Karpas-422 (cell line): ENCODE data around the gene VEPH1. TPM values are rescaled to one million over a fixed set of nuclear protein-coding genes. Genes with fewer than 3 reads are reported as not detected.

ENCODE experiments used
- DNase-seq: peaks from one replicate; pipeline ENCODE4 v3.0.0-alpha.2; 2015
- H2AFZ ChIP-seq: fragments of 200-600 bp; sonication (generic); 2 replicates; pipeline ENCODE4 v1.6.1; 2014; ENCODE audit warnings: antibody characterized with exemption, low read length, mixed read lengths
- H3K27ac ChIP-seq: fragments of 200-600 bp; sonication (generic); 2 replicates; pipeline ENCODE4 v1.5.1; 2014; ENCODE audit warnings: mild to moderate bottlenecking, low read length, moderate library complexity
- H3K27me3 ChIP-seq: fragments of 200-600 bp; sonication (generic); 2 replicates; pipeline ENCODE4 v1.6.1; 2014; ENCODE audit warnings: low read length, mixed read lengths
- H3K36me3 ChIP-seq: fragments of 200-600 bp; sonication (generic); 2 replicates; pipeline ENCODE4 v1.6.1; 2014; ENCODE audit warnings: low read length, mixed read lengths; ENCODE audit not compliant: insufficient read depth
- H3K4me1 ChIP-seq: fragments of 200-600 bp; sonication (generic); 2 replicates; pipeline ENCODE4 v1.6.1; 2014; ENCODE audit warnings: mild to moderate bottlenecking, low read length, mixed read lengths
- H3K4me2 ChIP-seq: fragments of 200-600 bp; sonication (generic); 2 replicates; pipeline ENCODE4 v1.6.1; 2014; ENCODE audit warnings: low read length, low read depth, mild to moderate bottlenecking; ENCODE audit not compliant: poor library complexity, severe bottlenecking
- H3K4me3 ChIP-seq: fragments of 200-600 bp; sonication (generic); 2 replicates; pipeline ENCODE4 v1.5.1; 2014; ENCODE audit warnings: mild to moderate bottlenecking, antibody characterized with exemption, low read length, mixed read lengths
- H3K79me2 ChIP-seq: fragments of 200-600 bp; sonication (generic); 2 replicates; pipeline ENCODE4 v1.6.1; 2014; ENCODE audit warnings: mild to moderate bottlenecking, low read length, mixed read lengths
- H3K9ac ChIP-seq: fragments of 200-600 bp; sonication (generic); 2 replicates; pipeline ENCODE4 v1.6.0; 2014; ENCODE audit warnings: low read length
- H3K9me2 ChIP-seq: fragments of 200-600 bp; sonication (generic), shearing (Covaris generic); replicated peaks from 2 replicates; pipeline ENCODE4 v1.6.0; 2014; ENCODE audit warnings: mild to moderate bottlenecking, low read length, moderate library complexity; ENCODE audit not compliant: insufficient read depth
- H3K9me3 ChIP-seq: fragments of 300-700, 200-600 bp; sonication (generic); 2 replicates; pipeline ENCODE4 v1.6.1; 2014; ENCODE audit warnings: low read length, mixed read lengths
- H4K20me1 ChIP-seq: fragments of 200-600 bp; sonication (generic); 2 replicates; pipeline ENCODE4 v1.6.1; 2014; ENCODE audit warnings: mild to moderate bottlenecking, antibody characterized with exemption, low read length, low read depth; ENCODE audit not compliant: insufficient read depth
- total RNA-seq: library from RNA; depleted of rRNA; stranded (reverse); fragments of >200 nt; shearing (Covaris generic); gene quantifications from 2 replicates; pipeline ENCODE4 v1.2.3, GENCODE V29; 2014; ENCODE audit warnings: low replicate concordance

Gene VEPH1
- total RNA-seq, 1 experiment from 2014 or later, result not detected

DNA sequence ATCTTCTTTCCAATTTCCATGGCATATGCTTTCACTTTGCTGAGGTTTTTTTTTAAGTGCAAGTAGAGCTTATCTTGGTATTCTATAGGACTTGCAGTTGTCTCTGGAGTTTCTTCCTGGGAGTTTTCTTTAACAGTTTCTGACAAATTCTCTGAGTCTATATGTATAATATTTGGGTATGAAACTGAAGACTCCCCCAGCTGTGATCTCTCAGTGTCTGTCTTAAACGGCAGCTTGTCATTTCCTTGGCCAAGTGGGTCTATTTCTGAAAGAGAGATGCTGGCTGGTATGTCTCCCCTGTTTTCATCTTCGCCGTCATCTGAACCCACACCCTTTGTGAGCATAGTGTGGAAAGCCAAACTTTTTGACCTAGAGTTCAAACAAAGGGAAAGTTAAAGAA lies 139.8 kb downstream of the VEPH1 start:
- Histone ChIP-seq H3K4me1 (no peaks in the 10 kb centered on the region), H4K20me1 (no peaks in the 10 kb centered on the region), H3K36me3 (no peaks in the 10 kb centered on the region), H2AFZ (no peak overlapping the region), H3K27me3 (no peaks in the 10 kb centered on the region), H3K9ac (no peak overlapping the region), H3K4me3 (no peak overlapping the region), H3K9me3 (no peaks in the 10 kb centered on the region), H3K27ac (no peak overlapping the region), H3K79me2 (no peaks in the 10 kb centered on the region), H3K4me2 (no peak overlapping the region), H3K9me2 (no peaks in the 10 kb centered on the region)
- no peak for DNase-seq

- H3K4me1 ChIP-seq, result no peaks in the 10 kb centered on the region
- no peaks in the 10 kb centered on the region for H3K27me3 ChIP-seq
- DNase-seq, result no peak
- H3K9me2 ChIP-seq, result no peaks in the 10 kb centered on the region
- no peak overlapping the region for H3K9ac ChIP-seq
- H3K27ac ChIP-seq, result no peak overlapping the region
- no peak overlapping the region for H3K4me2 ChIP-seq
- no peaks in the 10 kb centered on the region for H3K79me2 ChIP-seq
- H3K4me3 ChIP-seq, result no peak overlapping the region
- no peak overlapping the region for H2AFZ ChIP-seq
- H3K36me3 ChIP-seq, result no peaks in the 10 kb centered on the region
- no peaks in the 10 kb centered on the region for H4K20me1 ChIP-seq
- H3K9me3 ChIP-seq, result no peaks in the 10 kb centered on the region
Observed at GRCh38 chr3:157362348-157362747, 140.9 kb downstream of the VEPH1 start.

GRCh38 chr3:157360044-157360443 lies 143.2 kb downstream of the VEPH1 start:
- no peak for DNase-seq
- Histone ChIP-seq H3K9me3 (no peaks in the 10 kb centered on the region), H3K9me2 (no peaks in the 10 kb centered on the region), H3K4me3 (no peak overlapping the region), H3K27ac (no peak overlapping the region), H3K9ac (no peak overlapping the region), H3K4me2 (no peak overlapping the region), H2AFZ (no peak overlapping the region), H4K20me1 (no peaks in the 10 kb centered on the region), H3K36me3 (no peaks in the 10 kb centered on the region), H3K79me2 (no peaks in the 10 kb centered on the region), H3K27me3 (no peaks in the 10 kb centered on the region), H3K4me1 (no peaks in the 10 kb centered on the region)

DNA sequence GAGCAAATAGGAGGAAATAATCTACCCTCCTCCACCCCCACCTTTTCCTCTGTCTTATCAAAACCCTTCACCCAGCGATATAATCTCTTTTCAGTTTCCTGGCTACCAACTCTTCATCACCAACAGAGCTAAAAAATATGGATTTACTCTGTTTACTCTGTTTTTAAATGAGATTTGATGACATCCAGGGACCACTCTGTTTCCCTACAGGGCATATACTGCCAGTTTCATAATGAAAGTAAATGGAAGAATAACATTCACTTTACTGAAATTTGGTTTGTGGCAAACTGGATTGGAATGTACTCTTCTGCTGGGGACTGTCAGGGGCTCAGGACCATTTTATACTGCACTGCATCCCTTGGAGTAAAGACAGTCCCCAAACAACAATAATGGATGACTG lies 146.7 kb downstream of the VEPH1 start:
- Histone ChIP-seq H3K9me2 (no peaks in the 10 kb centered on the region), H3K4me1 (no peaks in the 10 kb centered on the region), H2AFZ (no peak overlapping the region), H3K4me2 (no peak overlapping the region), H3K79me2 (no peaks in the 10 kb centered on the region), H3K27me3 (no peaks in the 10 kb centered on the region), H3K9ac (no peak overlapping the region), H4K20me1 (no peaks in the 10 kb centered on the region), H3K27ac (no peak overlapping the region), H3K4me3 (no peak overlapping the region), H3K36me3 (no peaks in the 10 kb centered on the region), H3K9me3 (no peaks in the 10 kb centered on the region)
- no peak for DNase-seq

DNA sequence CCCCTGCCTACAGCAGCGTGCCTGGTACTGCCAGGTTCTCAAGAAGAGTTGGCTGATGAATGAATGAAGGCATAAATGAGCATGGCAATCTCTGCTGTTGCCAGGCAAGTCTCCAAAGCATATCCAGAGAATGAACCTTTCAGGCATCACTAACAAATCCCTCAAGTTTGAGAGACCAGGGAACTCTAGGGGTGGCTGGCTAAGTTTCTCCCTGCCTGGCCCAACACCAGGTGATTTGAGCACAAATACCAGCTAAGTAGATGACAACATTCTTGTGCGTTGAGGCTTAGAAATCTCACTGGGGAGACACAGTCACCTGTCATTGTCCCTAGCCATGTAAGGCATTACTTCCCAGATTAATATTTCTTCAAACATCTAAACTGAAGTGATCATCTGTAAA lies 147.9 kb downstream of the VEPH1 start:
- no peaks in the 10 kb centered on the region for H4K20me1 ChIP-seq
- no peaks in the 10 kb centered on the region for H3K27me3 ChIP-seq
- H3K9me3 ChIP-seq, result no peaks in the 10 kb centered on the region
- DNase-seq, result no peak
- H3K27ac ChIP-seq, result no peak overlapping the region
- no peaks in the 10 kb centered on the region for H3K79me2 ChIP-seq
- H2AFZ ChIP-seq, result no peak overlapping the region
- H3K4me3 ChIP-seq, result no peak overlapping the region
- H3K9me2 ChIP-seq, result no peaks in the 10 kb centered on the region
- H3K36me3 ChIP-seq, result no peaks in the 10 kb centered on the region
- no peaks in the 10 kb centered on the region for H3K4me1 ChIP-seq
- no peak overlapping the region for H3K4me2 ChIP-seq
- H3K9ac ChIP-seq, result no peak overlapping the region

- peak; percentile 70 for DNase-seq
- Histone ChIP-seq H3K4me3 (no peak overlapping the region), H3K79me2 (no peaks in the 10 kb centered on the region), H3K4me2 (no peak overlapping the region), H3K36me3 (no peaks in the 10 kb centered on the region), H3K27me3 (no peaks in the 10 kb centered on the region), H4K20me1 (no peaks in the 10 kb centered on the region), H3K4me1 (no peaks in the 10 kb centered on the region), H2AFZ (no peak overlapping the region), H3K9me3 (no peaks in the 10 kb centered on the region), H3K27ac (no peak overlapping the region), H3K9me2 (no peaks in the 10 kb centered on the region), H3K9ac (no peak overlapping the region)
Observed at GRCh38 chr3:157354722-157355121, 148.5 kb downstream of the VEPH1 start.

- no peaks in the 10 kb centered on the region for H3K27me3 ChIP-seq
- H3K79me2 ChIP-seq, result no peaks in the 10 kb centered on the region
- no peaks in the 10 kb centered on the region for H3K4me1 ChIP-seq
- no peaks in the 10 kb centered on the region for H3K9me2 ChIP-seq
- no peaks in the 10 kb centered on the region for H3K36me3 ChIP-seq
- H2AFZ ChIP-seq, result no peak overlapping the region
- DNase-seq, result no peak
- H3K4me2 ChIP-seq, result no peak overlapping the region
- H3K9ac ChIP-seq, result no peak overlapping the region
- no peak overlapping the region for H3K27ac ChIP-seq
- H4K20me1 ChIP-seq, result no peaks in the 10 kb centered on the region
- H3K4me3 ChIP-seq, result no peak overlapping the region
- no peaks in the 10 kb centered on the region for H3K9me3 ChIP-seq
Observed at GRCh38 chr3:157354254-157354653, 149.0 kb downstream of the VEPH1 start.

- H3K36me3 ChIP-seq, result no peaks in the 10 kb centered on the region
- no peak overlapping the region for H3K4me3 ChIP-seq
- H3K4me1 ChIP-seq, result no peaks in the 10 kb centered on the region
- DNase-seq, result no peak
- H3K27me3 ChIP-seq, result no peaks in the 10 kb centered on the region
- H3K4me2 ChIP-seq, result no peak overlapping the region
- H4K20me1 ChIP-seq, result no peaks in the 10 kb centered on the region
- H2AFZ ChIP-seq, result no peak overlapping the region
- no peaks in the 10 kb centered on the region for H3K79me2 ChIP-seq
- no peak overlapping the region for H3K9ac ChIP-seq
- H3K27ac ChIP-seq, result no peak overlapping the region
- H3K9me3 ChIP-seq, result no peaks in the 10 kb centered on the region
- H3K9me2 ChIP-seq, result no peaks in the 10 kb centered on the region
Observed at GRCh38 chr3:157353652-157354051, 149.6 kb downstream of the VEPH1 start.

GRCh38 chr3:157351981-157352380 lies 151.2 kb downstream of the VEPH1 start:
- DNase-seq, result no peak
- H4K20me1 ChIP-seq, result no peaks in the 10 kb centered on the region
- no peak overlapping the region for H3K27ac ChIP-seq
- no peaks in the 10 kb centered on the region for H3K79me2 ChIP-seq
- no peak overlapping the region for H3K9ac ChIP-seq
- no peaks in the 10 kb centered on the region for H3K27me3 ChIP-seq
- no peaks in the 10 kb centered on the region for H3K36me3 ChIP-seq
- H3K9me3 ChIP-seq, result no peaks in the 10 kb centered on the region
- no peaks in the 10 kb centered on the region for H3K9me2 ChIP-seq
- no peaks in the 10 kb centered on the region for H3K4me1 ChIP-seq
- H3K4me2 ChIP-seq, result no peak overlapping the region
- no peak overlapping the region for H2AFZ ChIP-seq
- H3K4me3 ChIP-seq, result no peak overlapping the region
